HG02840 (cell line): Measurements from ENCODE around the gene TEX2.
"Not testable (repeated sequence)": the region's sequence is repeated elsewhere in the genome, so short reads cannot be mapped to it uniquely, and the experiment has no call there.

Experiments
- ATAC-seq: cut with Tn5 transposase; IDR thresholded peaks from one replicate; pipeline ENCODE4 v1.9.1; 2021; ENCODE audit warnings: mild to moderate bottlenecking, moderate library complexity, moderate number of reproducible peaks; ENCODE audit not compliant: unreplicated experiment, low FRiP score

TEX2 gene

DNA sequence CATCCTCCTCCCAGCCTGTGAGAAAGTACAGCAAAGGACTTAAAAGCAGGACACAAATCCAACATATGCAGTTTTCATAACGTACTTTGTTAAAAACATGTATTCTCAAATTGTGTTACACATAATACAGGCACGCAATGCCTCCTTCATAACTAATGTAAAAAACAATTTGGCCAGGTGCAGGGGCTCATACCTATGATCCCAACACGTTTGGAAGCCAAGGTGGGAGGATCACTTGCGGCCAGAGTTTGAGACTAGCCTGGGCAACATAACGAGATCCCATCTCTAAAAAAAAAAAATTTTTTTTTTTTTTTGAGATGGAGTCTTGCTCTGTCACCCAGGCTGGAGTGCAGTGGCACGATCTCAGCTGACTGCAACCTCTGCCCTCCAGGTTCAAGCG, 20.4 kb downstream of the TEX2 start:
- no peak for ATAC-seq

DNA sequence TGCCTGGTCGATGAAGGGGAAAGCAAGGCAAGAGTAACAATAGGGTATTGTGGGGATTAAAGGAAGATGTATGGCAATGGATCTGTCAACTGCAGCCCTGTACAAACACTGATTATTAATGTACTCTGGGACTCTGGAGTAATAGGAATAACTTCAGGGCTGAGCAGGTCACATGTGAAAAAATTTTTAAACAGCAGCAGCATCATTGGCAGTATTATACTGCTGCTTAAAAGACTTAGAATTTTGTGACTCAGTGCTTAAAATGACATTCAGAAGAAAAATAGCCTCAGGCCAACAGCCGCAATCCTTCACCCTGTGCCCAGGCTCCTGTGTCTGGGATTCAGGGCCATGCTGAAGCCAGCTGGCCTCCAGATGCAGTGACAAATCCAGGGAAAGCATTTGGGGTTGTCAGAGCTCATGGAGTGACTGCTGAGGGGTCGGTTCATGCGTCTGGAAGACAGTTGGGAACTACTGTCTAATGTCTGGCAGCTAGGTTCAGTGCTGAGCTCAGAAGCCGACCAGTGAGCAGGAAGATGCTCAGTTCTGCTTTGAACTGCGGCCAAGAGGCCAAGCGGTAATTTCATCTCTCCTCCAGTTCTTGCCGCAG, 22.2 kb downstream of the TEX2 start:
- ATAC-seq: no peak

DNA sequence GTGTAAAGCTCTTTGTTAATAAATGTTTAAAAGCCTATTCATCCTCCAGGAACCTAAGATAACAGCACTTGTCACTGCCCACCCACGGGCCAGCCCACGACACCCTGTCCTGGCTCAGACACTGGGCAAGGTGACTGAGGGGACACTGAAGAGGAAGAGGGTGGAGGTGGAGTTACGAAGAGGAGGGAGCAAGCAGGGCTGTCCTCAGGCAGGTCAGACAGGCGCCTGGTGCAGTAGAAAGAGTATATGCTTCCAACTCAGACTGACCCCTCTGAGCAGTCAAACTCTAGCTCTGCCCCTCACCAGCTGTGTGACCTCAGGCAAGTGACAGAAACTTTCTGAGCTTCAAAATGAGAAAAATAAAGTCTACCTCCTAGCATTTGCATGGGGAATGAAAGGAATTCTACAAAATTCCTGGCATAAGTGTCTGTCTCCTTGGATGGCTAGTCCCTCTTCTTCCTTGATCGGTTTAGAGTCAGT, 22.8 kb downstream of the TEX2 start:
- no peak for ATAC-seq

GRCh38 chr17:64238449-64238848, 24.6 kb downstream of the TEX2 start:
- not testable (repeated sequence) for ATAC-seq

DNA sequence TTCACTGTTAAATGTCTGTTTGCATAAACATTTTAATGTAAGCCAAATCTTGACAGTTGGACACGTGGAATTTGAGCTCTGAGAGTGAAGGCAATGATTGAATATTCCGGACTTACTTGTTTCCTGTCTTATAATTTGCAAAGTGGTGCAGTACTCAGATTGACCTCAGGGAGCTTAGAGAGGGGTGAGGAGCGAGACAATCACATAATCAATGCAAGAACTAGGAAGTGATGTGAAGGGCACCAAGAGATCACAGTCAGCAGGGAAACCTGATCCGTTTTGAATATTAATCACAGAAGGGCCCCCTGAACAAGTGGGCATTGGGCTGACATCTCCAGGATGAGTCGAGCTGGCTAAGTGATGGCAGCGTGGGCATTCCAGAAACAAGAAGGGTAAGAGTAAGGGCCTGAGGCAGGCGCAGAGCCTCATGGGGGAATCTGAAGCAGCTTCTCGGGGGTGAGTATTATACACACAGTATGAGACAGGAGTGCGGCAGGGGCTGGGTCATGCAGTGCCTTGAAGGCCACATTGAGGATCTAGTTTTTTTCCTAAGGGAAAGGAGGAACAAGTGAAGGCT, 26.1 kb downstream of the TEX2 start:
- ATAC-seq: no peak

- no peak for ATAC-seq
Observed at GRCh38 chr17:64234961-64235360, 28.1 kb downstream of the TEX2 start.

GRCh38 chr17:64232466-64233262, 30.4 kb downstream of the TEX2 start:
- no peak for ATAC-seq

GRCh38 chr17:64231567-64232141, 31.4 kb downstream of the TEX2 start:
- no peak for ATAC-seq

DNA sequence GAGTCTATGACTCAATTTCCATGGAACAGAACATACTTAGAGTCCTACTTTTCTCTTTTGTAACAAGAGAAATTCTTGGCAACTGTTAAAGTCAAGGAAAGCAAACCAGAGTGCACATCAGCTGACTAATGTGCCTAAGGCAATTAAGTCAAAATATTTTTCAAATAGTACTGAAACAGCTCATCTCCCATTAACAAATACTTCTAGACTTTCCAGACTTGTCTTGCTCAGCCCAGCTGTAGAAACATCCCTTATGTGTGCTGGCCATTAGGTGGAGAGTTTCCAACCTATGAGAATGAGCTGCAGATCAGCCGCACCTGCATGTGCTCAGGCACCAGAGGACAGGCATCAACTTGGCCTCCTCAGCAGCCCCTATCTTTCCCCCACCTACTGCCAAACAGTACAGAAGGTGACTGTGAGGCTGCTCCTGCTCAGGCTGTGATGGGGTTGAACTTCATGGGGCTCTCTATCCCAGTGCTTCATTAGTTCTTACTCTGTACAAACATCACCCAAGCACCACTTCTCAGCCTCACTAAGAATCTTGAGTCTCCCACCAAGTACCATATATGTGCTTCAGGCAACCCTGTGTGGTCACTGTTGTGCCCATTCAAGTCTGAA, 32.2 kb downstream of the TEX2 start:
- ATAC-seq: no peak

GRCh38 chr17:64229815-64230728, 33.0 kb downstream of the TEX2 start:
- no peak for ATAC-seq

GRCh38 chr17:64226132-64226531, 36.9 kb downstream of the TEX2 start:
- ATAC-seq: no peak

DNA sequence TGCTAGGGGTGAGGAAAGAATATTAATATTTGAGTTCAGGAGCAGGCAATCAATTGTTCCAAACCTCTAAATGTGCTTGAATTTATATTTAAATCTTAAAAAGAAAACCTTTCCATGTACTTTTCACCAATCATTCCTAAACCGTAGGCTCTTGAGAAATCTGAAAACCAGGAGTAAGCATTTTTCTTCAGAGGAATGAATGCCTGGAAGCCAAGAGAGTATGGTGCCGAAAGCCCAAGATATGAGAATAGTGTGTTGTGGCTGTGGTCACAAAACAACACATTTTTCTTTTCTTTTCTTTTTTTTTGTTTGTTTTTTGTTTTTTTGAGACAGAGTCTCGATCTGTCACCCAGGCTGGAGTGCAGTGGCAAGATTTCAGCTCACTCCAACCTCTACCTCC, 37.6 kb downstream of the TEX2 start:
- no peak for ATAC-seq

DNA sequence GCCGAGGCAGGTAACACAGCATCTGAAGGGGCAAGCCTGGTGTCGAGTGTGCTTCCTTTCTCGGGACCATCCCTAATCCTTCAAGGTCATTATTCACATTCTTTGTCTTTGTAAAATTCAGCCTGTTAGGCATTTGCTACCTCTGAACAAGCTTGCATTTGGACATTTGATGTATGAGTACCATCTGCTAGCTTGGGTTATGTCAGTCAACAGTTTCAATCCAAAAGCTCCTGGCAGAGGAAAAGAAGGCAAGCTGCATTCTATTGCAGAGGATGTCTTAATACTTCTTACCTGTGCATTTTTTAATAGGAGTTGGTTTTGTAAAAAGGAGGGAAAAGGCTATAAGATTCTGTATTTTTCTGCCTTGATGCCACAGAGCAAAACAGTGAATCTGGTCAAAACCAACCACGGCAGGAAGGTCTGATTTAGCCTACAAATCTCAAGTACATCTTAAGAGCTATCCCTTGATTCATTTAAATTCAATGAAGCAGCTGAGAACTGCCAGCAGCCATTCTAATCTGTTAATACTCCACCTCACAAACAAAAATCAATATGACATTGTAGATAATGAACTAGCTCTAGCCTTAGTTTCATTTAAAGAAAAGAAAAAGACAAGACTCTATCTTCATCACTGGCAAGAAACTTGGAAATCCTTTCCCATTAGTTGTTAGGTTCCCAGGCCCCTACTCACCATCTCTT, 39.0 kb downstream of the TEX2 start:
- ATAC-seq: no peak

- no peak for ATAC-seq
Observed at GRCh38 chr17:64223283-64223682, 39.8 kb downstream of the TEX2 start.

DNA sequence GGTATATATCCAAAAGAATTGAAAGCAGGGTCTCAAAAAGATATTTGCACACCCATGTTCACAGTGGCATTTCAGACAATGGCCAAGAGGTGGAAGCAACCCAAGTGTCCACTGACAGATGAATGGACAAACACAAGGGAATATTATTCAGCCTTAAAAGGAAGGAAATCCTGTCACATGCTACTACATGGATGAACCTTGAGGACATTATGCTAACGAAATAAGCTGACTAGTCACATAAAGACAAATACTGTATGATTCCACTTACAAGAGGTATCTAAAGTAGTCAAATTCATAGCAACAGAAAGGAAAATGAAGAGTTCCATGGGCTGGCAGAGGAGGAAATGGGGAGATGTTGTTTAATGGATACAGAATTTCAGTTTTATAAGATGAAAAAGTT, 41.4 kb downstream of the TEX2 start:
- no peak for ATAC-seq

DNA sequence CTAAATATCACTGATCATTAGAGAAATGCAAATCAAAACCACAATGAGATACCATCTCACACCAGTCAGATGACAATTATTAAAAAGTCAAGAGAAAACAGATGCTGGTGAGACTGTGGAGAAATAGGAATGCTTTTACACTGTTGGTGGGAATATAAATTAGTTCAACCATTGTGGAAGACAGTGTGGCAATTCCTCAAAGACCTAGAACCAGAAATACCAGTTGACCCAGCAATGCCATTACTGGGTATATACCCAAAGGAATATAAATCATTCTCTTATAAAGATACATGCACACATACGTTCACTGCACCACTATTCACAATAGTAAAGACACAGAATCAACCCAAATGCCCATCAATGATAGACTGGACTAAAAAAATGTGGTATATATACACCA, 42.5 kb downstream of the TEX2 start:
- not testable (repeated sequence) for ATAC-seq

DNA sequence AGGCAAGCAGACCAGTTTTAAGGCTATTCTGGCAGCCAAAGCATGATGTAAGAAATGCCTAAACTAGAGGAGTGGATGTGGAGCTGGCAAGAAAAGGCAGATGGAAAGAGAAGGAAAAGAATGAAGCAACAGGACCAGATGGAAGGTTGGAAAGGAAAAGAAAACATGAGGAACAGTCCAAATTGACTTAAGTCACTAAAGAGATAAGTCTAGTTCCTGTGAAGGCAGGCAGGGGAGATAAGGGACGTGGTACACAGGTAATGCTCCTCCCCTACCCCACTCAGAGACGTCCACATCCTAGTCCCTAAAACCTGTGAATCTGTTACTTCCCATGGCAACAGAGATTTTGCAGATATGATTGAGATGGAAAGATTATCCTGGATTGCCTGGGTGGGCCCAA, 43.5 kb downstream of the TEX2 start:
- no peak for ATAC-seq

DNA sequence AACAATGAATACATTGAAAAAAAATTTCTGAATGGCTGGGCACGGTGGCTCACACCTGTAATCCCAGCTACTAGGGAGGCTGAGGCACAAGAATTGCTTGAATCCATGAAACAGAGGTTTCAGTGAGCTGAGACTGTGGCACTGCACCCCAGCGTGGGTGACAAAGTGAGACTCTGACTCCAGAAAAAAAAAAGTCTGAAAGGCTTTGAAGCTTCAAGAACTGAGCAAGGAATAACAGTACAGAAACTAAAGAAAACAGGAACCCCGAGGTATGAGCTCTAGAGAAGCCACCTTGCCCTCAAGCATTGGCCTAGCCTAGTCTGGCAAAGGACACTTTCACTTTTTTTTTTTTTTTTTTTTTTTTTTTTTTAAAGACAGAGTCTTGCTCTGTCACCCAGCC, 45.0 kb downstream of the TEX2 start:
- ATAC-seq: no peak

GRCh38 chr17:64217249-64217691, 45.8 kb downstream of the TEX2 start:
- no peak for ATAC-seq
